HG03159 (cell line): ENCODE results near the gene ADAM12.
"Not testable (repeated sequence)": the region's sequence is repeated elsewhere in the genome, so short reads cannot be mapped to it uniquely, and the experiment has no call there.

Experiments
- ATAC-seq: cut with Tn5 transposase; IDR thresholded peaks from one replicate; pipeline ENCODE4 v1.9.1; 2021; ENCODE audit warnings: mild to moderate bottlenecking, moderate library complexity; ENCODE audit not compliant: unreplicated experiment

ADAM12 gene

DNA sequence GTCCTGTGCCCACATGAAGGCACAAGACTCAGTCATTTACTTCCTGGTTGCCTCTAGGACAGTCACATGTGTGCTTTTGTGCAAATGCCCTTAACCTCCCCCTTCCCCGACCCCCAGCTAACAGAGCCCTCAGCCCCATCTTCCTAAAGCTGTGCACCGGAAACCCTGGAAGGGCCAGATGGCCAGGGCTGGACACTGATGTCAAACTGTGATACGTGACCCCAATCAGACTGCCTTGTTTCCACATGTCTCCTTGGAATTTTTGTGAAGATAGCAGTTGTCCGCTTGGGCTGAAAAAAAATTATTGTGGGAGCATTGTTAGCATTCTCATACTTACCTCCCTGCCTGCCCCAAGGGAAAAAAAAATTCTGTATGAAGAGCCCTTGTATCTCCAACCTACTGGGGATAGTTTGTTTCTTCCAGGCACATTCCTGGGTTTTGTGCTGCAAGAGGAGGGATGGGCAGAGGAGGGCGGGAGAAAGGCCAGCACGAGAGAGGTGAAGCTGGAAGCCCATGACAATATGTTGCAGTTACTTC lies 17.0 kb upstream of the ADAM12 start:
- ATAC-seq, result no peak

DNA sequence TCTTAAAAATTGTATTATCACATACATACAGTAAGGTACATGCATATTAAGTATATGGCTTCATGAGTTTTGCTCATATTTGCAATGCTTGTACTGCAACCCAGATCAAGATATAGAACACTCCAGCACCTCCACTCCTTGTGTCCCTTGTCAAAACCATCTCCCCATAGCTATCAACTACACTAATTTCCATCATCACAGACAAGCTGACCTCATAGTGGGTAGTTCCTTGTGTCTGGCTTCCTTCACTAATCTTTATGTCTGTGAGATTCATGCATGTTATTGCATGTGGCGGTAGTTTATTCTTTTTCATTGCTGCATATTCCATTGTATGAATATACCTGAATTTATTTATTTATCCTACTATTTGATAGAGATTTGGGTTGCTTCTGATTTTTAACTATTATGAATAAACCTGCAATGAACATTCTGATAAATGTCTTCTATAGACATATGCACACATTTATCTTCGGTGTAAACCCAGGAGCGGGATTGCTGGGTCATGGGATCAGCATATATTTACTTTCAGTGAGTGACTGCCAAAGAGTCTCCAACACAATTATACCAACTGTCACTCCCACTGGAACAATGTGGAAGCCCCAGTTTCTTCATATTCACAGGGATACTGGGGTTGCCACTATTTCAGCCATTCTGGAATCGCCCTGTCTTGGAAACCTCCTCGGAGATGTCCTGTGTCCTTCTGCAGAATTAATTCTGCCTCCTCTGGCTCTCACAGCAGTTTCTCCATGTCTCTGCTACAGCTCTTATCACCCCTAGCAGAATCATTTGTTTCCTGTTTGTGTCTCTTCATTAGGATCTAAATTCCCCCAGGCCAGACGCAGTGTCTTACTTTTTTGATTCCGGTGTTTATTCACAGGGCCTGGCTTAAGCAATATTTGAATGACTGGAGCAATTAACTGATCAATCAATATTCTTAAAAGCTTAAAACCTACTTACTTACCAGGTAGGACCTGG lies 14.7 kb upstream of the ADAM12 start:
- ATAC-seq, result no peak

DNA sequence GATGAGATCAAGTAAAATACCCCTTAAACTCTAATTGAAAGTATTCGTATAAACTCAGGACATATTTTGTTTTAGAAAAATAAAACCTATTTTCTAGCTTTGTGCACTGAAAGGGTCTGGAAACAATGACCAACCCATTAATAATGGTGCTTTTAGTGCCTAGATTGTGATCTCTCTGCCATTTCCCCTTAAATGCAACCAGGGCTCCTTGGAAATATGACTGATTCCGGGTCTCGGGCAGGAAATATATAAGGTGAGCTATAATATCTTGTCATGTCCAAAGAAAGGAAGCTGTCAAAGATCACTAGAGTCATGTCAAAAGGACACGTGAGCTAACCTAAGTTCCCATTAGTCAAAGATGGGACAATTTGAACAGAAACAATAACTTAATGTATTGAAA lies 12.4 kb upstream of the ADAM12 start:
- no peak for ATAC-seq

GRCh38 chr10:126398924-126399323 lies 10.6 kb upstream of the ADAM12 start:
- no peak for ATAC-seq

DNA sequence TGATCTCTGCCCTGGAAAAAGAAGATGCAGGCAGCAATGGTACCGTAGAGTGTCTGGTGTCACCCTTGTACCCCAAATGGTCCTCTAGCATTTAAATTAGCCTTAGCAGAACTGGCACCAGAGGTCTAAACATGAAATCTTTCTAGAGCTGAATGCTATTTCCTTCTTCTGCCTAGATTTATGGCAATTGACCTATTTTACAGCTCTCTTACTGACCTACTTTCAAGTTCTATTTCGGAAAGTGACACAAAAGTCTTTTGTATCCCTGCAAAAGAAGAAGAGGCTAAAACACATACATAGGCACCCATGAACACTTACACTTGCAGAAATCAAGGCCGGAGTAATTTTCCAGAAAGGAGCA lies 10.1 kb upstream of the ADAM12 start:
- no peak for ATAC-seq

DNA sequence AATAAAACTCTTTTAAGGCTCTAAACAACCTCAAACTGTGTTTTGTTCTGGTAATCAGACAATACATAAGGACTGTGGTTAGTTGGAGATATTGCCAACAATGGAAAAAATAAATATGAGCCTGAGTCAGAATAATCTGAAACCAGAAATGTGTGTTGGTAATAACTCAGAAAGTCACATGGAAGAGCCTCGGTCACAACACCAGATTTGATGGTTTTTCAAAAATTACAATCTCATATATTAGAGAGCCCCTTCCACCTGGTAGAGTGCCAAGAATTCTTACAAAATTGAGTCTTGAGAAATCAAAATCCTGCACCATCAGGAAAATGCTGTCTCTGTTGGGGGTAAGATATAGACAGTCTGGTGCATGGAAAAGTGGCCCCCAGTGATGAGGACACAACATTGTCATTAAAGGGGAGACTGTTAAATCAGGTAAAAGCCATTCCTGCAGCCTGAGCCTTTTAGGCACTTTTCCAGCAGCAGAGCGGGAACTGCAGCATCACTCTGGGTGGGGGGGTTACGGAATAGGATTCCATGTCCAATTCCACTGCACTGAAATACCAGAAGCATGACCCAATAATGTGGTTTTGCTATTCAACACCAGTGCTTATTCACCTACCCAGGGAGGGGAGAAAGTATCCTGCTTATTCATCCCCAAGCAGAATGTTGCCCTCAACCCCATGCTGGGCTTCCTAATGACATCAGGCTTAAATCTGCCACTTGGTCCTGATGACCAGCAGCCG lies 9.5 kb upstream of the ADAM12 start:
- no peak for ATAC-seq

DNA sequence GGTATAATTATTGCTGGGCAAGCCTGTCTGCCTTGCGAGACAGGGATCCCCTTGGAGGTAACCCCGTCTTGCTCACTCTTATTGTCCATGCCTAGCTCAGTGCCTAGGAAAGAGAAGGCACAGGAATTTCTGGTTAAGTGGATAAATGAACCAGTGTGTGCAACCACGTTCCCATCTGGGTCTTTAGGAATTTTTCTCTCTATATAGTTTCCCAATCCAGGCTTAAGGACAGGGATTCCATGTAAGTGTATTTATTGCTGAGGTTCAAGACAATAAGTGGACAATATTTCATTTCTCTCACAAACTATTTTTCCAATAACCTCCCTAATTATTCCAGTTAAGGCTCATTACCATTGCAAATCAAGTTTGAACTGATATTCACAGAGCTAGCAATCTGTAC lies 8.9 kb upstream of the ADAM12 start:
- ATAC-seq, result no peak

DNA sequence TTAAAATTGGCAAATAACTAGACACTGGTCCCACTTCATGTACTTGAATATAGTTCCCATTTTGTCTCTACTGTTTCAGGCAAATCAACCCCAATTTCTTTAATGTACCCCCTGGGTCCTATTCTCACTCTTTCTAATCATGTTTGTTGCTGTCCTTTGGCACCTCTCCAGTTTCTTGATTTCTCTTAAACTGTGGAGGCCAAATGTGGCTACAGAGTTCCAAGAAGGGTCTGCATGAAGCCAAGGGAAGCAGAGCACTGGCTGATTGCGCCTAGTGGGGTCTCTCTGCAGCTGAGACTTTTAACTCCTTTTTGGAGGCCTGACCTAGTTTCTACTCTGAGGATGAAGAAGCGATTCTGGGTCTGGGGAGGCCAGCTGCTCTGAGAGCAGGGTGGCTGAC lies 6.7 kb upstream of the ADAM12 start:
- no peak for ATAC-seq

GRCh38 chr10:126393076-126393475 lies 4.8 kb upstream of the ADAM12 start:
- no peak for ATAC-seq

GRCh38 chr10:126392469-126392868 lies 4.2 kb upstream of the ADAM12 start:
- no peak for ATAC-seq

GRCh38 chr10:126392068-126392467 lies 3.8 kb upstream of the ADAM12 start:
- ATAC-seq, result no peak

DNA sequence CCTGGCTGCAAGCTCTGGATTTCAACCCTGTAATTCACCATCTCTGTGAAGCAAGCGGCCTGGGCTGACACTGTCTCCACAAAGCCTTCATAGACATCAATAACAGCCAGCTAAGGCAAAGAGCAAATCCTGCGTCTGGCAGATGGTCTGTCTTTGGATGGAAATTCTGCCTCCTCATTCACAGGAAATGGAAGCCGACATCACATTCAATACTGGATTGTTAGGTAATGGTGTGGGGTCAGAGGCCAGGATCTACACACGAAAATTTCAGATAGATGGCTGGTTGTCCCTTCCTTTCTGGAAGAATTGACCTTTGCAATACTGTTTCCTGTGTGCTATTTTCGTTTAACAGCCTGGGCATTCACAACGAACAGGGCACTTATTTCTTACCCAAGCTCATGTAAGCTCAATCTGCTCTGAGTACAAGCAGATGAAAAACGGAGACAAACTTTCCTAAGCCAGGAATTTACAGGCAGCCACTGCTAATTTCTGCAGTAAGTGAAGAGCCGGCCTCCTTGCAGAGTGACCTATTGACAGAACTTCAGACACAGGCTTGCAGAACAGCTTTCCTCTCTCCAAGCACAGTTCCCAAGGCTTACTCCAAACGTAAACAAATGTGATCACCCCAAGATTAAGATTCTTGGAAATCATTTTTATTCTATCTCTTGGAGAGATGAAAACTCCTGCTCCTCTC lies 3.1 kb upstream of the ADAM12 start:
- no peak for ATAC-seq

DNA sequence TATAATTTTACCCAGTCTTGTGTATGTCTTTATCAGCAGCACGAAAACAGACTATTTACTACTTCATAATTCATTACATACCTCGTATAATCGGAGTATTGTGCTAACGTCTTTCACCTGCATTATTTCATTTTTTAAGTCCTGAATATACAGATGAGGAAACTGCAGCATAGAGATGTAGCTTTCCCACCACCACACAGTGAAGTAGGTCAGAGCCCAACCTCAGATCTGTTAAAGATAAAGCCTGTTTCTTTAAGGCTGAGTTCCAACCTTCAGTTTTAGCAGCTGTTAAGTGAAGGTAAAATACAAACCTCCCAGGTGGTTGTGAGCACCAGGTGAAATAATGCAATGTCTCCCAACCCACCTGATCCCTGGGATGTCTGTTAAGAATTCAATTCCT lies 2.0 kb upstream of the ADAM12 start:
- ATAC-seq, result no peak

- no peak for ATAC-seq
These were observed 996 bp downstream of the ADAM12 start for GRCh38 chr10:126387041-126387921.

DNA sequence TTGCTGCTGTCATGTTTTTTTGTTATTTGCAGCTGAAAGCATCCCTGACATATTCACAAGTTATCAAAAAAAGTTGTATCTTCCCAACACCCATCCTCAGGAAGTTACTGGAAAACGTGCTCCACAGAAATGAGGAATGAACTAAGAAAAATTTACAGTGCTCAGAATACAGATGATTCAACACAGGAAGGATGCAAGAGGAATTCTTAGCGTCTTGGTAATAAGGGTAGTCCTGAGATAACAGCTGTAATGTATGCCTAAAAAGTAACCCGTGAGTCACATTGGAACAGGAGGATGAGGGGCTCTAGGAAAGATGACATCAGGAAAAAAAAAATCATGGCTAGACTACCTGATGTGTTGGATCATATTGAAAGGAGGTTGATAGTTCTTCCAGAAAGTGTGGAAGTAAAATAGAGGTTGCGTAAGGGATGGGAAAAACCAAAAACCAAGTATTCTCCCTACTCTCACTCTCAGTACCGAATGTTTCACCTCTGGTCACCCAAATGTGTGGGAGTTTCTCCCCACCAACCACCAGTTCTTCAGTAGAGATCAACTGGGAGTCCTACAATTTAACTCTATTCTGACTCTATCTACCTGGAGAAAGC lies 3.9 kb downstream of the ADAM12 start:
- ATAC-seq, result no peak

DNA sequence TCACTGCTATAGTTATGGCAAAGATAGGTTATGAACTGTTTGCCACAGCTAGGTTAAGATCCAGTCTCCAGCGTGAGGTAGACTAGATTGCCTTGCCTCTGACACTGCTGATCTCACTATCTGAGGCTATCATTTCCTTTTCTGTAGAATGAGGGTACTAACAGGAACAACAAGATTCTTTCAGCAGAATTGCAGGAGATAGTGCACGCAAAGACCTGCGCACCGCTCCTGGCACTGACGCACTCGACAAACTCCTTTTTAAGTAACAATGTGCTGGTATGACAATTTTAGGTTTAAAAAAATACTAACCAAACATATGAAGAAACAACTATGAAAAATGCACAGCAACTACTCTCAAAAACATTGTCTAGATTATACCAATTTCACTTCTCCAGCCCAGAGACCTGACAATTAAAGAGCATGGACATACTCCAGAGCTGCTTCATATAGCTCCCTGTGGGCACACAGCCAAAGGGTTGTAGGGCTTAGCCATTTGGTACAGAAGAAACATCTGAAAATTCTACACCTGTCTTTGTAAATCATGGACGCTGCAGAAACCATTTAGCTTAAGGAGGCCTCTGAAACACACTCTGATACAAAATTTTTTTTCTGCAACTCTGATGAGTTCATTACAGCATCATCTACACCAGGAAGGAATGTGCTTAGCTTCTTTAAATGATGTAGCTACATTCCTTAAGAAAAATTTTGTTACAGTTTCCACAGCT lies 7.8 kb downstream of the ADAM12 start:
- no peak for ATAC-seq

- ATAC-seq, result not testable (repeated sequence)
These were observed 9.1 kb downstream of the ADAM12 start for GRCh38 chr10:126379166-126379565.

DNA sequence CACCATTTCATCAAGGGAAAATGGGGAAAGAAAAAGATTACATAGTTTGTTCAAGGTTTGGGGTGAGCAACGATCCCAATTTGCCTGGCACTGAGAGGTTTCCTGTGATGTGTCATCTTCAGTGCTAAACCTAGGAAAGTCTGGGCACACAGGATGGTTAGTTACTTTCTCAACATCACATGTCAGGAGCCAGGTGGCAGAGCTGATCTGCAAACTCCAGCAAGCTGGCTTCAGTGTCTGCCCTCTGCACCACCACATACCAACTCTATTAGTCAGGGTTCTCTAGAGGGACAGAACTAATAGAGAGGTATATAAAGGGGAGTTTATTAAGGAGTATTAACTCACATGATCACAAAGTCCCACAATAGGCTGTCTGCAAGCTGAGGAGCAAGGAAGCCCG lies 11.3 kb downstream of the ADAM12 start:
- ATAC-seq, result no peak

- no peak for ATAC-seq
These were observed 12.2 kb downstream of the ADAM12 start for GRCh38 chr10:126375926-126376554.
